Hepatocyte (in vitro differentiated cells): Measurements from ENCODE around the gene CALY.

Source experiments
- EZH2 ChIP-seq: fragments of 200-600 bp; sonication (generic); IDR thresholded peaks from 2 replicates; pipeline ENCODE4 v1.6.1; 2016; ENCODE audit warnings: antibody characterized with exemption, mild to moderate bottlenecking, borderline replicate concordance
- EZH2phosphoT487 ChIP-seq: fragments of 200-600 bp; sonication (generic); IDR thresholded peaks from one replicate; pipeline ENCODE4 v1.6.1; 2018; ENCODE audit warnings: antibody characterized with exemption, mild to moderate bottlenecking, low read depth, moderate library complexity; ENCODE audit not compliant: unreplicated experiment, severe bottlenecking
- TF ChIP-seq, protein P1 (sequence below): fragments of 200-600 bp; sonication (generic); IDR thresholded peaks from 2 replicates; pipeline ENCODE4 v1.5.1; 2016; ENCODE audit warnings: antibody characterized with exemption, mild to moderate bottlenecking; ENCODE audit not compliant: poor library complexity

DNA sequence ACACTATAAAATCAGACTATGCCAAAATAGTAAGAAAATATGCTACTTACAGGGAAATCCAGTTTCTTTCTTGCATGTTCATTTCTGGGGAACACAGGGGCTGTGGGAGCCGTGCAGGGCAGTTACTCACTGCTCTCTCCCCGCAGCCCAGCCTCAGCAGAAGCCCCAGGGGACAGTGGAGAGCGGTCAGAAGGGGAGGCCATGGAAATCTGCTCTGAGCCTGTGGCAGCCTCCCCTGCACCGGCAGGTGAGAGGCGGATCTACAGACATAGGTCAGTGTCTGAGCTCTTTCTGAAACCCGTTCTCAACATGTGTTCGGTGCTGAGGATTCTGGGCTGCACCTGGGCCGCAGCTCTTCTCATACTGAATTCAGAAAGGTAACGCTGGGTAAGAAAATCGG, 25.1 kb downstream of the CALY start:
- TF ChIP-seq, protein P1, sequence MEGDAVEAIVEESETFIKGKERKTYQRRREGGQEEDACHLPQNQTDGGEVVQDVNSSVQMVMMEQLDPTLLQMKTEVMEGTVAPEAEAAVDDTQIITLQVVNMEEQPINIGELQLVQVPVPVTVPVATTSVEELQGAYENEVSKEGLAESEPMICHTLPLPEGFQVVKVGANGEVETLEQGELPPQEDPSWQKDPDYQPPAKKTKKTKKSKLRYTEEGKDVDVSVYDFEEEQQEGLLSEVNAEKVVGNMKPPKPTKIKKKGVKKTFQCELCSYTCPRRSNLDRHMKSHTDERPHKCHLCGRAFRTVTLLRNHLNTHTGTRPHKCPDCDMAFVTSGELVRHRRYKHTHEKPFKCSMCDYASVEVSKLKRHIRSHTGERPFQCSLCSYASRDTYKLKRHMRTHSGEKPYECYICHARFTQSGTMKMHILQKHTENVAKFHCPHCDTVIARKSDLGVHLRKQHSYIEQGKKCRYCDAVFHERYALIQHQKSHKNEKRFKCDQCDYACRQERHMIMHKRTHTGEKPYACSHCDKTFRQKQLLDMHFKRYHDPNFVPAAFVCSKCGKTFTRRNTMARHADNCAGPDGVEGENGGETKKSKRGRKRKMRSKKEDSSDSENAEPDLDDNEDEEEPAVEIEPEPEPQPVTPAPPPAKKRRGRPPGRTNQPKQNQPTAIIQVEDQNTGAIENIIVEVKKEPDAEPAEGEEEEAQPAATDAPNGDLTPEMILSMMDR = no peak
- TF ChIP-seq EZH2phosphoT487 (no peak), EZH2 (no peak)
